Measurements from ENCODE around the gene GNPTG.

The GNPTG gene

GRCh38 chr16:1330931-1331711 is 20.6 kb upstream of the GNPTG start:
- no peak for DNase-seq (ENCODE audit: low read depth)
- TF ChIP-seq CTCF (IDR thresholded peaks at IDR 0.05; ENCODE audit: insufficient read depth, low read depth, low read length, missing control alignments), result peak; percentile 16
- no peak overlapping the region for H3K4me3 ChIP-seq (ENCODE audit: low read length)

DNA sequence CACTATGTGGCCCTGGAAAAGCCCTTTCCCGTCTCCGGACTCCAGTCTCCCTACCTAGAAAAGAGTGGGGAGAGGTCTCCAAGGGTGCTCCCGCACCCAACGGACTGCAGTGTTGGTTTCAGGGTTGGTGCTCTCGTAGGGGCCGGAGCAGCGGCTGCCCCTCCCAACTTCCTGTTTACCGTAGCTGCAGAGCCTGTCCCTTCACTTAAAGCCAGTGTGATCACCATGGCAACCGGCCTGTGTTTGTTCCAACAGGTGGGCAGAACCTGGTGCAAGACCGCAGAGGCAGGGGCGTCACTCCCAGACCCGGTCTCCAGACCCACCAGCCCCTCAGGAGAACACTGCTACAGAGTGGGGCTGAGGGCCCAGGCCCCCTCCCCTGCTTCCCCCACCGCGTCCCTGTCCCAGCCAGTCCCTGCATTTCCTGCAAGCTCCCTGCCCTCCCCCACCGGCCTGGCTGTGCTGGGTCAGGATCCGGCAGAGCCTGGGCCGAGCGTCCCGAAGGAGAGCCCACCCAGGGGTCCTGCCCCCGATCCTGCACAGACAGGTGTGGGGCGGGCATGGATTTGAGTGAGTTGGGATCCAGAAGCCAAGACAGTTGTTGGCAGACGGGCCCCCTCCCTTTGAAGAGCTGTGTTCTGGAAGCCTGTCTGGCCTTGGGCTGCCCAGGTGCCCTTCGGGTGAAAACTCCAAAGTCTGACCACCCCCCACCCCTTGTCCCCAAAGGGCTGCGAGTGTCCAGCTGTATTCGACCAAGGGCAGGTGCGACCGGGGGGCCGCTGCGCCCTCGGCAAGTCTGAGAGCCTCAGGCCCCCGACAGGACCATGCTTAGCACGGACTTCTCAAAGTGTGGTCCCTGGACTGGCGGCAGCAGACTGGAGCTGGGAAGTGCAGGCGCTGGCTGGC is 19.8 kb upstream of the GNPTG start:
- H3K4me3 ChIP-seq (ENCODE audit: low read length), result no peak overlapping the region
- DNase-seq (ENCODE audit: low read depth), result peak; percentile 41
- no peak for TF ChIP-seq CTCF (IDR thresholded peaks at IDR 0.05; ENCODE audit: insufficient read depth, low read depth, low read length, missing control alignments)

DNA sequence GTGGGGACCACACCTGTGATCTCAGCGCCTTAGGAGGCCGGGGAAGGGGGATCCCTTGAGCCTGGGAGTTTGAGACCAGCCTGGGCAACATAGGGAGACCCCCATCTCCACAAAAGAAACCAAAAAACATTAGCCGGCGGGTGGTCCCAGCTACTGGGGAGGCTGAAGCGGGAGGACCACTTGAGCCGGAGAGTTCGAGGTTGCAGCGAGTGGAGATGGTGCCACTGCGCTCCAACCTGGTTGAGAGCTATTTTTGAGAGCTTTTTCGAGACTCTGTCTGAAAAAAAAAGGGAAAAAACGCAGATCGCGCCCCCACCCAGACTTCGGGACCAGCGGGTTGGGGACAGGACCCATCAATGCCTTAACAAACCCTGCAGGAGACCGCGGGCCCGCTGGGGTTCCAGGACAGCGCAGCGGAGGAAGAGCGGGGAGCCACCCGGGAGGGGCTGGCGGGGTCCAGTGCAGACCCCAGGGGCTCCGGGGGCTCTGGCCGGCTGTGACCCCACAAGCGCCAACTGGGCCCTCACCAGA is 19.0 kb upstream of the GNPTG start:
- no peak for TF ChIP-seq CTCF (IDR thresholded peaks at IDR 0.05; ENCODE audit: insufficient read depth, low read depth, low read length, missing control alignments)
- no peak overlapping the region for H3K4me3 ChIP-seq (ENCODE audit: low read length)

GRCh38 chr16:1333149-1333812 is 18.4 kb upstream of the GNPTG start, which contains the start of gene BAIAP3:
TSS of gene BAIAP3 (plus strand) at chr16:1333645. CDS start at chr16:1338550, 4,905 bp downstream.
- no peak within 1 kb of the TSS for H3K4me3 ChIP-seq (ENCODE audit: low read length)
- TF ChIP-seq CTCF (IDR thresholded peaks at IDR 0.05; ENCODE audit: insufficient read depth, low read depth, low read length, missing control alignments), result no peak
- peak; percentile 56 for DNase-seq (ENCODE audit: low read depth)

More for the DNA sequence above, 19.0 kb upstream of the GNPTG start:
- DNase-seq (ENCODE audit: low read depth), result no peak

GRCh38 chr16:1333854-1334700 is 17.7 kb upstream of the GNPTG start:
- no peak overlapping the region for H3K4me3 ChIP-seq (ENCODE audit: low read length)
- TF ChIP-seq CTCF (IDR thresholded peaks at IDR 0.05; ENCODE audit: insufficient read depth, low read depth, low read length, missing control alignments), result no peak
- DNase-seq (ENCODE audit: low read depth), result no peak

GRCh38 chr16:1334739-1335138 is 17.0 kb upstream of the GNPTG start:
- TF ChIP-seq CTCF (IDR thresholded peaks at IDR 0.05; ENCODE audit: insufficient read depth, low read depth, low read length, missing control alignments), result no peak
- H3K4me3 ChIP-seq (ENCODE audit: low read length), result no peak overlapping the region
- DNase-seq (ENCODE audit: low read depth), result no peak

Data from epithelial cell of esophagus (primary cell).